Rectal smooth muscle tissue (tissue), 1 donor: ENCODE data around the gene WNK2.

Experiments
- H3K27ac ChIP-seq: one replicate; pipeline ENCODE4 v1.7.0; 2013; ENCODE audit warnings: low read depth, low read length, inconsistent platforms
- H3K27me3 ChIP-seq: one replicate; pipeline ENCODE4 v1.7.0; 2013; ENCODE audit warnings: low read length; ENCODE audit not compliant: control insufficient read depth, insufficient read depth
- H3K36me3 ChIP-seq: one replicate; pipeline ENCODE4 v1.7.0; 2013; ENCODE audit warnings: low read length; ENCODE audit not compliant: control insufficient read depth, insufficient read depth
- H3K4me1 ChIP-seq: one replicate; pipeline ENCODE4 v1.7.0; 2013; ENCODE audit warnings: low read length; ENCODE audit not compliant: control insufficient read depth, insufficient read depth
- H3K4me3 ChIP-seq: one replicate; pipeline ENCODE4 v1.7.0; 2013; ENCODE audit warnings: low read length
- H3K9ac ChIP-seq: one replicate; pipeline ENCODE4 v1.7.0; 2013; ENCODE audit warnings: low read length

The WNK2 gene

GRCh38 chr9:93301291-93301811 is 117.4 kb downstream of the WNK2 start:
- H3K4me1 ChIP-seq: no peaks in the 10 kb centered on the region
- H3K27me3 ChIP-seq: no peaks in the 10 kb centered on the region
- H3K9ac ChIP-seq: no peak overlapping the region
- H3K27ac ChIP-seq: no peak overlapping the region
- H3K4me3 ChIP-seq: no peak overlapping the region
- peaks cover 3% of the 10 kb centered on the region for H3K36me3 ChIP-seq

- H3K27me3 ChIP-seq: no peaks in the 10 kb centered on the region
- H3K36me3 ChIP-seq: peaks cover 3% of the 10 kb centered on the region
- H3K27ac ChIP-seq: no peak overlapping the region
- no peak overlapping the region for H3K9ac ChIP-seq
- no peak overlapping the region for H3K4me3 ChIP-seq
- H3K4me1 ChIP-seq: no peaks in the 10 kb centered on the region
Observed at GRCh38 chr9:93301911-93302541, 118.1 kb downstream of the WNK2 start.

DNA sequence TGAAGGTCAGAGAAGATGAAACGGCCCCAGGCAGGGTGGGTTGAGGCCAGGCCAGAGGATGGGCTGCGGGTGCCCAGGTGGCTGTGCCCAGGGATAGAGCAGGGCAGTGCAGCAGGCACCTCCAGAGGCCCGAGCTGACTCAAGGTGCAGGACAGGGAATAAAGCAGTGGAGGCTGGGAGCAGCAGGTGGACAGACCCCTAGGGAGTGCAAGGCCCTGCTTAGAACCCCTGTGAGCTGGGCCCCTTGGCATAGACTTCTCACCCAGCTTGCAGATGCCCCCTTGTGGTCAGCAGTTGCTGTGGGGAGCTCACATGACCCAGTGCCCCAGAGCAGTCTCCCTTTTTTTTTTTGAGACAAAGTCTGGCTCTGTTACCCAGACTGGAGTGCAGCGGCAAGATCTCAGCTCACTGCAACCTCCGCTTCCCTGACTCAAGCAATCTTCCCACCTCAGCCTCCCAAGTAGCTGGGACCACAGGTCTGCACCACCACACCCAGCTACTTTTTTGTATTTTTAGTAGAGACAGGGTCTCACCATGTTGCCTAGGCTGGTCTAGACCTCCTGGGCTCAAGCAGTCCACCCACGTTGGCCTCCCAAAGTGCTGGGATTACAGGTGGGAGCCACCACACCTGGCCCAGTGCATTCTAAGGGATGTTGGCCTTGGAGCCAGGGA is 118.8 kb downstream of the WNK2 start:
- H3K4me3 ChIP-seq: no peak overlapping the region
- H3K9ac ChIP-seq: no peak overlapping the region
- H3K27ac ChIP-seq: no peak overlapping the region
- no peaks in the 10 kb centered on the region for H3K4me1 ChIP-seq
- H3K36me3 ChIP-seq: peaks cover 3% of the 10 kb centered on the region
- H3K27me3 ChIP-seq: no peaks in the 10 kb centered on the region

DNA sequence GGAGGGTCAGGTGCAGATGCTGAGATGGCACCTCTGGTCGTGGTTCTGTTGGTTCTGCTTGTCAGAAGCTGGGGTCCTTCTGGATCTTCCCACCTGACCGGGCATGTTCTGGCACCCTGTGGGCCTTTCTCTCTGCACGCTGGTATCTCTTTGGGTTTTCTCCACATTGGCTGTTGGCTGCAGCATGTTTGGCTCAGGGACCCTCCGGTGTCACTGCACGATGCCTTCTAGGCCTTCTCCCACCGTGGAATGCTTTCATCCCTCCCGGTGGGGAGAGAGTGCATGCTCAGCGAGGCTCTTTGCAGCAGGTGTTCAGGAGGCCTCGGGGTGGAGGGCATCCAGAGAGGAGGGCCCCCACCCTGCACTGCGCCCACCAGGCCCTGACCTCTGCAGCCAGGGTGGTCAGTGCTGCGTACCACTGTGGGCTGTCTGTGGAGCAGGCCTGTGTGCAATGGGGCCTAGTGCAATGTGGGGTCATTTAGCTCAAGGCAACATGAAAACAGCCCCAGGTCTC is 119.4 kb downstream of the WNK2 start:
- H3K36me3 ChIP-seq: peaks cover 3% of the 10 kb centered on the region
- no peak overlapping the region for H3K9ac ChIP-seq
- H3K4me3 ChIP-seq: no peak overlapping the region
- H3K27ac ChIP-seq: no peak overlapping the region
- no peaks in the 10 kb centered on the region for H3K4me1 ChIP-seq
- no peaks in the 10 kb centered on the region for H3K27me3 ChIP-seq

DNA sequence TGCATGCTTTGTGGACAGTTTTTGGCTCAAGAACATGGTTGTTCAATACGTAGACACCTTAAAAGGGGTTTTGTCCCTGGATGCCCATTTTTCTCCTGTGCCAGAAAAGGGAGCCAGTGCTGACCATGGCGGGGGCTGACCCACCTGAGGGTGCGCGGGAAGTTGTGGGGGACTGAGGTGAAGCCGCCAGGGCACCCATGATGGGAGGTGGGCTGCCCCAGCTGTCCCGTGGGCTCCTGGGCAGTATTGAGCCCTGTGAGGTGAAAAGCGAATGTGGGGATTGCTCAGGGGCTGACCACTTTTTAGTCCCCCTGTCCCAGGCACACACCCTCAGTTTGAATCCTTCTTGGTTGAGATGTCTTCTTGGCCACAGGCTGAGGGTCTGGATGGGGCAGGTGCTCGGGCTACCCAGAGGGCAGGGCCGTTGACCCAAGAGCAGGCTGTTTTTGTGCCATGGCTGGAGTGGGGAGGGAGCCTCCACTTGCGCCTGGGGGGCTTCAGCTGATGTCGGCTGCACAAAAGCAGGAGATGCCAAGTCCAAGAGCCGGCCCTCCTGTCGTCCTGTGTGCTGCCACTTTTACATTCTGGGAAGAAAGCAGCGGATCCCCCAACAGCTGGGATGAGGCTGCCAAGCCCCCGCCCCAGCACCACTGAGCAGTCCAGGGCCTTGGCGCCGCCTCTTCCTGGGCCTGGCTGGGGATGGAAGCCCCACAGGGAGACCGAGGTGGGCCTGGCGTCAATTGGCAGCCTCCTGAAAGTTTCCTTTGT is 120.1 kb downstream of the WNK2 start:
- Histone ChIP-seq H3K4me3 (no peak overlapping the region), H3K36me3 (peaks cover 3% of the 10 kb centered on the region), H3K4me1 (no peaks in the 10 kb centered on the region), H3K27me3 (no peaks in the 10 kb centered on the region), H3K27ac (peak overlapping the region; percentile 21), H3K9ac (no peak overlapping the region)

- Histone ChIP-seq H3K27me3 (no peaks in the 10 kb centered on the region), H3K36me3 (peaks cover 3% of the 10 kb centered on the region), H3K9ac (no peak overlapping the region), H3K4me1 (no peaks in the 10 kb centered on the region), H3K27ac (peak overlapping the region; percentile 21), H3K4me3 (no peak overlapping the region)
Observed at GRCh38 chr9:93304574-93305496, 120.9 kb downstream of the WNK2 start.

GRCh38 chr9:93305497-93306020 is 121.6 kb downstream of the WNK2 start:
- Histone ChIP-seq H3K27me3 (no peaks in the 10 kb centered on the region), H3K4me1 (no peaks in the 10 kb centered on the region), H3K4me3 (no peak overlapping the region), H3K27ac (no peak overlapping the region), H3K36me3 (peaks cover 6% of the 10 kb centered on the region), H3K9ac (no peak overlapping the region)

GRCh38 chr9:93306081-93306480 is 122.1 kb downstream of the WNK2 start:
- Histone ChIP-seq H3K9ac (no peak overlapping the region), H3K27me3 (no peaks in the 10 kb centered on the region), H3K4me3 (no peak overlapping the region), H3K27ac (no peak overlapping the region), H3K36me3 (peaks cover 5% of the 10 kb centered on the region), H3K4me1 (no peaks in the 10 kb centered on the region)

GRCh38 chr9:93306579-93307091 is 122.7 kb downstream of the WNK2 start:
- Histone ChIP-seq H3K27ac (no peak overlapping the region), H3K9ac (no peak overlapping the region), H3K36me3 (peaks cover 3% of the 10 kb centered on the region), H3K4me1 (no peaks in the 10 kb centered on the region), H3K4me3 (no peak overlapping the region), H3K27me3 (no peaks in the 10 kb centered on the region)

DNA sequence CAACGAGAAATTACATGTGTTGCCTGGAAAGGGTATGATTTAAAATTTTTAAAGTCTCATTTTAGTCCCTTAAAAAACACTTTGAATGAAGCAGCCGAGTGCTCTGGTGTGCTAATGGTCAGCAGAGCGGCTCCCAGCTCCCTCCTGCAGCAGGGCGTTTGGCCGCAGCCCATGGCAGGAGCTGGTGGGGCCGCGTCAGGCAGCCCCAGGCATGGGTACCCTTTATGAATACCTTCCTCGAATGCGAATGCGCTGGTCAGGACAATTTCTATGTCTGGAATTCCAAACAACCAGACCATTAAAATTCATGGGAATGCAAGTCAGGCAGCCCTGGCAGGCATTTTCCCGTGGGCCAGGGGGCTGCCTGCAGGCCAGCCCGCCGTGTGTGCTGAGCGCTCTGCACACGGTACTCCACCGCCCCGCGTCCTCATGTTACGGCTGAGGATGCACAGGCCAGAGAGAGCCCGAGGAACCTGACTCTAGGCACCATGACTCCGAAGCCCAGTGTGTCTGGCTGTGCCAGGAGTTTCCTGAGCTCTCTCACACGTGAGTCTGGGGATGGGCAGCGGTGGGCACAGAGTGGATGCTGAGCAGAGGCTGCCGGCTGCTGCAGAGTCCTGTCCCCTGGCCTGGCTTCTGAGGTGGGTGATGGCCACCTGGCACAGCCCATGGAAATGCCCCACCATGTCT is 123.7 kb downstream of the WNK2 start:
- H3K9ac ChIP-seq: no peak overlapping the region
- no peak overlapping the region for H3K4me3 ChIP-seq
- no peak overlapping the region for H3K27ac ChIP-seq
- no peaks in the 10 kb centered on the region for H3K4me1 ChIP-seq
- no peaks in the 10 kb centered on the region for H3K27me3 ChIP-seq
- peaks cover 3% of the 10 kb centered on the region for H3K36me3 ChIP-seq

DNA sequence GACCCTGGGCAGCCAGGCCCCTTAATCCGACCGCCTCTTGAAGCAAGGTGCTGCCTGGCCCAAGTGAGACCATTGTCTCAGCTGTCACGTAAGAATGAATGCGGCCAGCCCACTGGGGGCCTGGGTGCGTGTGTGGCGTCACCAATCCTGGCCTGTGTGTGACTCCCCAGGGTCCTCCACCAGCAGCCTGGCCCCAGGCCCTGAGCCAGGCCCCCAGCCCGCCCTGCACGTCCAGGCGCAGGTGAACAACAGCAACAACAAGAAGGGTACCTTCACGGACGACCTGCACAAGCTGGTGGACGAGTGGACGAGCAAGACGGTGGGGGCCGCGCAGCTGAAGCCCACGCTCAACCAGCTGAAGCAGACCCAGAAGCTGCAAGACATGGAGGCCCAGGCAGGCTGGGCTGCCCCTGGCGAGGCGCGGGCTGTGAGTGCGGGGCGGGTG is 124.2 kb downstream of the WNK2 start:
- Histone ChIP-seq H3K36me3 (peaks cover 3% of the 10 kb centered on the region), H3K4me3 (no peak overlapping the region), H3K27ac (no peak overlapping the region), H3K9ac (no peak overlapping the region), H3K27me3 (no peaks in the 10 kb centered on the region), H3K4me1 (no peaks in the 10 kb centered on the region)
